ENCODE results near the gene NEMP1.
A peak's percentile ranks its signal among the peaks of the same experiment; 100 is the strongest.

NEMP1 gene

GRCh38 chr12:57063991-57064685 is 14.5 kb downstream of the NEMP1 start:
- peak overlapping the region; percentile 36 for H3K27ac ChIP-seq (replicated peaks)
- no peak overlapping the region for H3K4me3 ChIP-seq (replicated peaks; ENCODE audit: insufficient read depth, low read length)
- TF ChIP-seq SPI1 (IDR thresholded peaks at IDR 0.05; ENCODE audit: borderline replicate concordance, low read depth) (no peak), POLR2AphosphoS5 (IDR thresholded peaks at IDR 0.05; ENCODE audit: low read depth) (no peak), CTCF (IDR thresholded peaks at IDR 0.05; ENCODE audit: insufficient read depth, low read length) (no peak), GABPA (IDR thresholded peaks at IDR 0.05; ENCODE audit: low read depth) (no peak)
- TF ChIP-seq, protein P1, sequence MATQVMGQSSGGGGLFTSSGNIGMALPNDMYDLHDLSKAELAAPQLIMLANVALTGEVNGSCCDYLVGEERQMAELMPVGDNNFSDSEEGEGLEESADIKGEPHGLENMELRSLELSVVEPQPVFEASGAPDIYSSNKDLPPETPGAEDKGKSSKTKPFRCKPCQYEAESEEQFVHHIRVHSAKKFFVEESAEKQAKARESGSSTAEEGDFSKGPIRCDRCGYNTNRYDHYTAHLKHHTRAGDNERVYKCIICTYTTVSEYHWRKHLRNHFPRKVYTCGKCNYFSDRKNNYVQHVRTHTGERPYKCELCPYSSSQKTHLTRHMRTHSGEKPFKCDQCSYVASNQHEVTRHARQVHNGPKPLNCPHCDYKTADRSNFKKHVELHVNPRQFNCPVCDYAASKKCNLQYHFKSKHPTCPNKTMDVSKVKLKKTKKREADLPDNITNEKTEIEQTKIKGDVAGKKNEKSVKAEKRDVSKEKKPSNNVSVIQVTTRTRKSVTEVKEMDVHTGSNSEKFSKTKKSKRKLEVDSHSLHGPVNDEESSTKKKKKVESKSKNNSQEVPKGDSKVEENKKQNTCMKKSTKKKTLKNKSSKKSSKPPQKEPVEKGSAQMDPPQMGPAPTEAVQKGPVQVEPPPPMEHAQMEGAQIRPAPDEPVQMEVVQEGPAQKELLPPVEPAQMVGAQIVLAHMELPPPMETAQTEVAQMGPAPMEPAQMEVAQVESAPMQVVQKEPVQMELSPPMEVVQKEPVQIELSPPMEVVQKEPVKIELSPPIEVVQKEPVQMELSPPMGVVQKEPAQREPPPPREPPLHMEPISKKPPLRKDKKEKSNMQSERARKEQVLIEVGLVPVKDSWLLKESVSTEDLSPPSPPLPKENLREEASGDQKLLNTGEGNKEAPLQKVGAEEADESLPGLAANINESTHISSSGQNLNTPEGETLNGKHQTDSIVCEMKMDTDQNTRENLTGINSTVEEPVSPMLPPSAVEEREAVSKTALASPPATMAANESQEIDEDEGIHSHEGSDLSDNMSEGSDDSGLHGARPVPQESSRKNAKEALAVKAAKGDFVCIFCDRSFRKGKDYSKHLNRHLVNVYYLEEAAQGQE (IDR thresholded peaks at IDR 0.05; ENCODE audit: insufficient replicate concordance, low read depth): no peak
- no peak for DNase-seq (ENCODE audit: low read depth in 1 of 2, low spot score in 1 of 2)
- no peaks in the 10 kb centered on the region for H3K27me3 ChIP-seq (ENCODE audit: insufficient read depth, poor library complexity, severe bottlenecking)

DNA sequence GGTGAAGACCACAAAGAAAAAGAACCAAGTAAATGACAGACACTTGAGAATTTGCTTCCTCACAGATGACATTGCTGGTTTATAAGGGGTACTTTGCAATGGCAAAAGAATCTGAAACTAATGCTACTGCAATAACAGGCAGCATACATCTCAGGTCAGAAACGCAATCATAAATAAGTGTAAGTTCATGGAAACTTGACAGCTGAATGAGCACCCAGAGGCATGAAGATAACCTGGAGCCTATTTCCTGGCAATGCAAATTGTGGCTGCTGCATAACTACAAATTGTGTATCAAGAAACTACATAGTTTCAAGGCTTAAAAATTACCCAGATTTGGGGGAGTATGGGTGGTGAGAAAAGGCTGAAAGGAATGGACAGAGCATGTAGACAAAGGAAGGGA is 20.1 kb downstream of the NEMP1 start:
- Histone ChIP-seq H3K27ac (replicated peaks) (no peak overlapping the region), H3K4me3 (replicated peaks; ENCODE audit: insufficient read depth, low read length) (no peak overlapping the region), H3K27me3 (ENCODE audit: insufficient read depth, poor library complexity, severe bottlenecking) (no peaks in the 10 kb centered on the region)
- DNase-seq (ENCODE audit: low read depth in 1 of 2, low spot score in 1 of 2): no peak
- TF ChIP-seq SPI1 (IDR thresholded peaks at IDR 0.05; ENCODE audit: borderline replicate concordance, low read depth): no peak
- no peak for TF ChIP-seq GABPA (IDR thresholded peaks at IDR 0.05; ENCODE audit: low read depth)
- no peak for TF ChIP-seq CTCF (IDR thresholded peaks at IDR 0.05; ENCODE audit: insufficient read depth, low read length)
- TF ChIP-seq, protein P1 (IDR thresholded peaks at IDR 0.05; ENCODE audit: insufficient replicate concordance, low read depth): no peak
- TF ChIP-seq POLR2AphosphoS5 (IDR thresholded peaks at IDR 0.05; ENCODE audit: low read depth): no peak

GRCh38 chr12:57057067-57057751 is 21.4 kb downstream of the NEMP1 start:
- no peaks in the 10 kb centered on the region for H3K27me3 ChIP-seq (ENCODE audit: insufficient read depth, poor library complexity, severe bottlenecking)
- DNase-seq (ENCODE audit: low read depth in 1 of 2, low spot score in 1 of 2): no peak
- H3K27ac ChIP-seq (replicated peaks): no peak overlapping the region
- TF ChIP-seq SPI1 (IDR thresholded peaks at IDR 0.05; ENCODE audit: borderline replicate concordance, low read depth) (no peak), GABPA (IDR thresholded peaks at IDR 0.05; ENCODE audit: low read depth) (no peak), CTCF (IDR thresholded peaks at IDR 0.05; ENCODE audit: insufficient read depth, low read length) (no peak), POLR2AphosphoS5 (IDR thresholded peaks at IDR 0.05; ENCODE audit: low read depth) (no peak)
- TF ChIP-seq, protein P1 (IDR thresholded peaks at IDR 0.05; ENCODE audit: insufficient replicate concordance, low read depth): no peak
- no peak overlapping the region for H3K4me3 ChIP-seq (replicated peaks; ENCODE audit: insufficient read depth, low read length)

All from HL-60 (cell line).